Measurements from ENCODE around the gene RDH14. TPM values are rescaled to one million over a fixed set of nuclear protein-coding genes. Genes with fewer than 3 reads are reported as not detected.

Gene RDH14
- total RNA-seq (ENCODE audit: unreplicated experiment): 15.4 TPM
- long read RNA-seq, transcript RDH14-201 (2 exons, 1,587 nt): major isoform, 12 of 12 reads
- long read RNA-seq, partial matches to known transcripts: 0 of 12 reads
- long read RNA-seq, other reads (novel, unspliced or antisense): 0 of 12 reads

DNA sequence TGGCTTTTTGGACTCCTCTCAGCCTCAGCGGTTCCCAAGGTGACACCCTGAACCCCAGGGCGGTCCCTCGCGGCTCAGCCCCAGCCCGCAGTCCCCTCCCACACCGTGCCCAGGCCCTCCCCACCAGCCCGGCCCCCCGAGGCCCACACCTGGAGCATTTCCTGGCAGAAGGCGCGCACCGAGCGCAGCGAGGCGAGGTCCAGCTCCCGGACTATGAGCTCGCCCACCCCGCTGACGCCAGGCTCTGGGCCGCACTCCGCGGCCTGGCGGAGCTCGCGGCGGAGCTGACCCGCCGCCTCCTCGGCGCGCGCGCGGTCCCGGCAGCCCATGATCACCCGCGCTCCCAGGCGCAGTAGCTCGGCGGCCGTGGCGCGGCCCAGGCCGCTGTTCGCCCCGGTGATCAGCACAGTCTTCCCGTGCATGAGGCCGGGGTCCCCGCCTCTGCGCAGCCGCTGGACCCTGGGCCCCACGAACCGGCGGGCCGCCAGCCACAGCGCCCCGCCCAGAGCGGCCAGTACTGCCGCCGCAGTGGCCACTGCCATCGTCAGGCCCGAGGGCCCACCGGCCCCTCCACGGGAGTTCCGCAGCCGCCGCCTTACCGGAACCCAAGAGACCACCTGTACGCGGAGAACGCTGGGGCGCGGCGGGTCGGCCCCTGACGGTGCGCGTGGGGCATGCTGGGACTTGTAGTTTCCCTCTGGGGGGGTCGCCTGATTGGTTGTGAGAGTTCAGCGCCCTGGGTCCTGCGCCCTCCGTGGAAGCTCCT lies at the start of gene RDH14:
Gene RDH14 (minus strand): TSS at position 623 of the 766 bp plus-strand sequence. CDS start 81 bp downstream, at position 542.
- H3K27me3 Mint-ChIP-seq (ENCODE audit: unreplicated experiment): peaks cover 4% of the 10 kb centered on the region
- H3K4me1 Mint-ChIP-seq (ENCODE audit: unreplicated experiment): peaks cover 24% of the 10 kb centered on the region
- no peaks in the 10 kb centered on the region for H3K9me3 Mint-ChIP-seq (ENCODE audit: unreplicated experiment)
- peak within 1 kb of the TSS; percentile 93 for H3K4me3 Mint-ChIP-seq (ENCODE audit: unreplicated experiment)
- H3K27ac Mint-ChIP-seq (ENCODE audit: unreplicated experiment): peak within 1 kb of the TSS; percentile 64
- no peaks in the 10 kb centered on the region for H3K36me3 Mint-ChIP-seq (ENCODE audit: low read depth, unreplicated experiment)
- DNase-seq (ENCODE audit: low spot score): peak; percentile 93
- TF ChIP-seq CTCF (IDR thresholded peaks at IDR 0.05; ENCODE audit: unreplicated experiment): no peak

DNA sequence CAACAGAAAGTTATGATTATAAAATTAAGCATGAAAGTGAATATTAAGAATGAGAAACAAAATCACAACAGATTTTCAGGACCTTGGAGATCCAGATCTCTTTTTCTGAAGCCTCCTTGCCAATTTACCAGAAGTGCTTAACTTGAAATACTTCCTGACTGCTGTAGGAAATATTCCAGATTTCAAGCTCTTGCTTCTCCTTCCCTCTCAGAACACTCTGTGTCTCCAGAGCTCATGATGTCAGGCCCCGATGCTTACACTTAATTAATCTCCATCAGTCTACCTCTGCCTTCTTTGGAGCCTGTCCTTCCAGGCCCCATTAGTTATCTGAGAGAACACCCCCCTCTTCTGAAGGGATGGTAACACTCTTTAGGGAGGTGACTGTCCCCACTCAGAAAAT lies 49.6 kb upstream of the RDH14 start:
- no peaks in the 10 kb centered on the region for H3K36me3 Mint-ChIP-seq (ENCODE audit: low read depth, unreplicated experiment)
- no peak overlapping the region for H3K4me3 Mint-ChIP-seq (ENCODE audit: unreplicated experiment)
- no peak for DNase-seq (ENCODE audit: low spot score)
- no peak for TF ChIP-seq CTCF (IDR thresholded peaks at IDR 0.05; ENCODE audit: unreplicated experiment)
- H3K27ac Mint-ChIP-seq (ENCODE audit: unreplicated experiment): no peak overlapping the region
- H3K27me3 Mint-ChIP-seq (ENCODE audit: unreplicated experiment): no peaks in the 10 kb centered on the region
- H3K4me1 Mint-ChIP-seq (ENCODE audit: unreplicated experiment): peaks cover 3% of the 10 kb centered on the region
- H3K9me3 Mint-ChIP-seq (ENCODE audit: unreplicated experiment): no peaks in the 10 kb centered on the region

- Mint-ChIP-seq H3K4me1 (ENCODE audit: unreplicated experiment) (no peaks in the 10 kb centered on the region), H3K9me3 (ENCODE audit: unreplicated experiment) (no peaks in the 10 kb centered on the region), H3K27me3 (ENCODE audit: unreplicated experiment) (no peaks in the 10 kb centered on the region), H3K27ac (ENCODE audit: unreplicated experiment) (no peak overlapping the region), H3K36me3 (ENCODE audit: low read depth, unreplicated experiment) (no peaks in the 10 kb centered on the region), H3K4me3 (ENCODE audit: unreplicated experiment) (no peak overlapping the region)
- DNase-seq (ENCODE audit: low spot score): no peak
- no peak for TF ChIP-seq CTCF (IDR thresholded peaks at IDR 0.05; ENCODE audit: unreplicated experiment)
Observed at GRCh38 chr2:18605115-18605514, 44.7 kb upstream of the RDH14 start.

- H3K36me3 Mint-ChIP-seq (ENCODE audit: low read depth, unreplicated experiment): no peaks in the 10 kb centered on the region
- no peaks in the 10 kb centered on the region for H3K9me3 Mint-ChIP-seq (ENCODE audit: unreplicated experiment)
- no peak for TF ChIP-seq CTCF (IDR thresholded peaks at IDR 0.05; ENCODE audit: unreplicated experiment)
- no peaks in the 10 kb centered on the region for H3K27me3 Mint-ChIP-seq (ENCODE audit: unreplicated experiment)
- DNase-seq (ENCODE audit: low spot score): no peak
- no peak overlapping the region for H3K27ac Mint-ChIP-seq (ENCODE audit: unreplicated experiment)
- no peaks in the 10 kb centered on the region for H3K4me1 Mint-ChIP-seq (ENCODE audit: unreplicated experiment)
- H3K4me3 Mint-ChIP-seq (ENCODE audit: unreplicated experiment): no peak overlapping the region
Observed at GRCh38 chr2:18604531-18604885, 44.1 kb upstream of the RDH14 start.

GRCh38 chr2:18603854-18604530 lies 43.5 kb upstream of the RDH14 start:
- no peak for TF ChIP-seq CTCF (IDR thresholded peaks at IDR 0.05; ENCODE audit: unreplicated experiment)
- DNase-seq (ENCODE audit: low spot score): no peak
- Mint-ChIP-seq H3K27me3 (ENCODE audit: unreplicated experiment) (no peaks in the 10 kb centered on the region), H3K4me3 (ENCODE audit: unreplicated experiment) (no peak overlapping the region), H3K4me1 (ENCODE audit: unreplicated experiment) (no peaks in the 10 kb centered on the region), H3K27ac (ENCODE audit: unreplicated experiment) (no peak overlapping the region), H3K9me3 (ENCODE audit: unreplicated experiment) (no peaks in the 10 kb centered on the region), H3K36me3 (ENCODE audit: low read depth, unreplicated experiment) (no peaks in the 10 kb centered on the region)

All from endothelial cell (in vitro differentiated cells).